Measurements from ENCODE around the gene ZIC4. TPM values are rescaled to one million over a fixed set of nuclear protein-coding genes. Genes with fewer than 3 reads are reported as not detected.

Gene ZIC4
- under 1 TPM; 0.06 to 0.31 TPM for total RNA-seq
- polyA plus RNA-seq (ENCODE audit: insufficient read depth, low read depth, low replicate concordance), result 0.55 TPM
- long read RNA-seq, donor 1, result 0 reads
- long read RNA-seq, donor 2, result 0 reads

GRCh38 chr3:147406028-147406931 is at the start of gene ZIC4:
Gene ZIC4, minus strand, starts transcription at chr3:147406543. Its CDS starts 3,746 bp downstream, at chr3:147402797.
- H3K27me3 ChIP-seq, result no peaks in the 10 kb centered on the region
- no peak for DNase-seq
- no peak within 1 kb of the TSS for H3K4me3 ChIP-seq
- TF ChIP-seq CTCF (IDR thresholded peaks at IDR 0.05), result no peak
- TF ChIP-seq POLR2A (IDR thresholded peaks at IDR 0.05), result no peak
- no peaks in the 10 kb centered on the region for H3K9me3 ChIP-seq
- H3K4me1 ChIP-seq, result peaks cover 7% of the 10 kb centered on the region
- no peak within 1 kb of the TSS for H3K27ac ChIP-seq
- intact Hi-C loops (cut with DNase I; ENCODE audit: low total_unique reads), result no loop called here
- WGBS, 2 donors, result 7 to 9% methylated on average over 24 to 25 of the region's 25 CpGs
- no peaks in the 10 kb centered on the region for H3K36me3 ChIP-seq (ENCODE audit: low read depth, missing control alignments)

GRCh38 chr3:147449669-147450068 is 43.3 kb upstream of the ZIC4 start:
- no peak for DNase-seq
- H3K27me3 ChIP-seq, result no peaks in the 10 kb centered on the region
- H3K4me1 ChIP-seq, result no peaks in the 10 kb centered on the region
- H3K36me3 ChIP-seq (ENCODE audit: low read depth, missing control alignments), result no peaks in the 10 kb centered on the region
- no peaks in the 10 kb centered on the region for H3K9me3 ChIP-seq
- no peak overlapping the region for H3K27ac ChIP-seq
- no peak for TF ChIP-seq CTCF (IDR thresholded peaks at IDR 0.05)
- TF ChIP-seq POLR2A (IDR thresholded peaks at IDR 0.05), result no peak
- no peak overlapping the region for H3K4me3 ChIP-seq
- intact Hi-C loops (cut with DNase I; ENCODE audit: low total_unique reads), result no loop called here
- WGBS, 2 donors, result 48 to 52% methylated on average over 3 of the region's 3 CpGs

- no peak for DNase-seq
- Histone ChIP-seq H3K27me3 (no peaks in the 10 kb centered on the region), H3K9me3 (no peaks in the 10 kb centered on the region), H3K36me3 (ENCODE audit: low read depth, missing control alignments) (no peaks in the 10 kb centered on the region), H3K4me1 (no peaks in the 10 kb centered on the region), H3K4me3 (no peak overlapping the region), H3K27ac (no peak overlapping the region)
- TF ChIP-seq CTCF (IDR thresholded peaks at IDR 0.05), result no peak
- TF ChIP-seq POLR2A (IDR thresholded peaks at IDR 0.05), result no peak
- intact Hi-C loops (cut with DNase I; ENCODE audit: low total_unique reads), result no loop called here
Observed at GRCh38 chr3:147447224-147447623, 40.9 kb upstream of the ZIC4 start.

GRCh38 chr3:147431751-147432150 is 25.4 kb upstream of the ZIC4 start:
- H3K27me3 ChIP-seq, result no peaks in the 10 kb centered on the region
- DNase-seq, result no peak
- WGBS, 2 donors, result 57 to 67% methylated on average over 3 of the region's 3 CpGs

More at GRCh38 chr3:147431751-147432150, 25.4 kb upstream of the ZIC4 start:
- Histone ChIP-seq H3K4me3 (no peak overlapping the region), H3K4me1 (no peaks in the 10 kb centered on the region), H3K36me3 (ENCODE audit: low read depth, missing control alignments) (no peaks in the 10 kb centered on the region), H3K27ac (no peak overlapping the region), H3K9me3 (no peaks in the 10 kb centered on the region)
- intact Hi-C loops (cut with DNase I; ENCODE audit: low total_unique reads), result no loop called here
- TF ChIP-seq CTCF (IDR thresholded peaks at IDR 0.05), result no peak
- no peak for TF ChIP-seq POLR2A (IDR thresholded peaks at IDR 0.05)
